ENCODE results near the gene PLGLB1. TPM values are rescaled to one million over a fixed set of nuclear protein-coding genes. Genes with fewer than 3 reads are reported as not detected.
"Not testable (repeated sequence)": the region's sequence is repeated elsewhere in the genome, so short reads cannot be mapped to it uniquely, and the experiment has no call there.

PLGLB1 gene
- total RNA-seq, 1 experiment from 2014 or later, result 1.2 TPM

DNA sequence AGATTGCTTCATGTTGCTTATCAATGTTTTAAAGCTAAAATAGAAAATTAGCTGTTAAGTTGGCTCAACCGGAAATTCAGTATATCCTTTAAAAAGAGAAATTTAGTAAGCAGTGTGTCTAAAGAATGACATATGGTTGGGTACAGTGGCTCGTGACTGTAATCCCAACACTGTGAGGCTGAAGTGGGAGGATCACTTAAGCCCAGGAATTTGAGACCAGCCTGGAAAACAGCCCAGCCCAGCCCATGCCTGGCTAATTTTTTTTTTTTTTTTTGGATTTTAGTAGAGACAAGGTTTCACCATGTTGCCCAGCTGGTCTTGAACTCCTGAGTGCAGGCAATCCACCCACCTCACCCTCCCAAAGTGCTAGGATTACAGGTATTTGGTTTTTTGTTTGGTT lies 17.2 kb downstream of the PLGLB1 start:
- H3K18ac ChIP-seq (ENCODE audit: insufficient read length, low read depth, low read length); H3K23ac ChIP-seq (ENCODE audit: insufficient read length, low read depth, low read length); H3K4ac ChIP-seq (ENCODE audit: low read depth, low read length); H3K4me2 ChIP-seq (ENCODE audit: insufficient read depth, insufficient read length, low read length); H3K9ac ChIP-seq (ENCODE audit: extremely low read depth, insufficient read length, low read length); H4K20me1 ChIP-seq (ENCODE audit: control insufficient read depth, insufficient read depth, insufficient read length); H2BK120ac ChIP-seq (ENCODE audit: low read depth, low read length, poor library complexity, severe bottlenecking); H3K27ac Mint-ChIP-seq; H3T11ph ChIP-seq (ENCODE audit: low read length); H3K9me3 ChIP-seq (ENCODE audit: control insufficient read depth, low read depth, low read length); H4K91ac ChIP-seq (ENCODE audit: insufficient read length, low read depth, low read length); H4K8ac ChIP-seq (replicated peaks; ENCODE audit: insufficient read length, low read depth, low read length); H3K23me2 ChIP-seq (ENCODE audit: insufficient read length, low read depth, low read length, poor library complexity, severe bottlenecking); H4K5ac ChIP-seq (ENCODE audit: insufficient read length, low read depth, low read length); H3K9me3 Mint-ChIP-seq; H2BK5ac ChIP-seq (ENCODE audit: insufficient read length, low read length); H2BK12ac ChIP-seq (ENCODE audit: insufficient read length, low read depth, low read length); H3K79me2 ChIP-seq (ENCODE audit: insufficient read depth, low read length); H2AFZ ChIP-seq (ENCODE audit: low read length); H2BK20ac ChIP-seq (ENCODE audit: low read depth, low read length, poor library complexity, severe bottlenecking); H2AK5ac ChIP-seq (ENCODE audit: insufficient read length, low read length); H3K27ac ChIP-seq (ENCODE audit: insufficient read length, low read depth, low read length); H3K14ac ChIP-seq (ENCODE audit: insufficient read depth, low read length); H3K4me1 ChIP-seq (ENCODE audit: insufficient read depth, low read length); DNase-seq; H2BK15ac ChIP-seq (ENCODE audit: low read depth, low read length); H3K36me3 Mint-ChIP-seq (ENCODE audit: insufficient read depth in 1 of 3, low read depth in 3 of 3); H3K4me1 Mint-ChIP-seq; H3K79me1 ChIP-seq (ENCODE audit: insufficient read depth, low read depth, low read length, poor library complexity, severe bottlenecking); H3K27me3 Mint-ChIP-seq (ENCODE audit: low read depth); H3K27me3 ChIP-seq (ENCODE audit: insufficient read depth, low read length); H3K56ac ChIP-seq (ENCODE audit: insufficient read length, low read depth, low read length); H3K4me3 Mint-ChIP-seq: not testable (repeated sequence)
- no CpG with 5 or more reads among the region's 2 CpGs for WGBS (ENCODE audit: extremely low coverage, insufficient read length, low lambda C conversion rate)

Other genes starting within 250 kb of the PLGLB1 start
- gene CD8A, start 230.9 kb downstream of the PLGLB1 start, total RNA-seq (2021), result not detected in 2 replicates
- 0.24 TPM in 1 of 2 replicates, not detected in the other for gene CD8B, start 160.0 kb downstream of the PLGLB1 start, total RNA-seq (2021)
- 0.24 and 1.6 TPM in 2 replicates for gene RGPD1, start 79.7 kb downstream of the PLGLB1 start, total RNA-seq (2021)

Data from H9 (cell line).